ENCODE results near the gene MORC1.

GRCh38 chr3:109070211-109070610 is 47.7 kb downstream of the MORC1 start:
- TF ChIP-seq POLR2AphosphoS5 (IDR thresholded peaks at IDR 0.05; ENCODE audit: borderline replicate concordance, low read depth, low read length) (no peak), EZH2 (IDR thresholded peaks at IDR 0.05) (no peak), FOXP2 (optimal IDR thresholded peaks at IDR 0.05; ENCODE audit: control extremely low read depth, extremely low read length, insufficient read depth) (no peak)
